COLO668 (cell line): ENCODE measurements around the gene TMEM107.

Source experiments
- DNase-seq: peaks from one replicate; lab custom pipeline; 2025; ENCODE audit not compliant: unreplicated experiment; lab: John Stamatoyannopoulos, UW

TMEM107 gene

GRCh38 chr17:8138672-8139371 lies 37.4 kb downstream of the TMEM107 start:
- peak; percentile 90 for DNase-seq

DNA sequence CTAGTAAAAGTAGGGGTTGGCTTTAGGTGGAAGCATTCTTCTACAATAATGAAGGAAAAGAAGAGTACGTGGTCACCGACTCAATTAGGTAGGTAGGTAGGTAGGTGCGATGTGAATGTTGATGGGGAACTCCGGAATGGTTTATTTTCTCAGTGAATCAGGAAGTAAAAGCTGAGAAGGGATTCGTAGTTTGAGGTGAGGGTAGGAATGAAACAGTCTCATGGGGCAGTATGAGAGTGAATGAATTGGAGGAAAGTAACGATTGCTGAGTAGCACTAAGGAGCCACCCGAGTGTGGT lies 37.9 kb downstream of the TMEM107 start:
- DNase-seq: no peak

- DNase-seq: no peak
Measured at GRCh38 chr17:8137645-8138373, 38.4 kb downstream of the TMEM107 start.

DNA sequence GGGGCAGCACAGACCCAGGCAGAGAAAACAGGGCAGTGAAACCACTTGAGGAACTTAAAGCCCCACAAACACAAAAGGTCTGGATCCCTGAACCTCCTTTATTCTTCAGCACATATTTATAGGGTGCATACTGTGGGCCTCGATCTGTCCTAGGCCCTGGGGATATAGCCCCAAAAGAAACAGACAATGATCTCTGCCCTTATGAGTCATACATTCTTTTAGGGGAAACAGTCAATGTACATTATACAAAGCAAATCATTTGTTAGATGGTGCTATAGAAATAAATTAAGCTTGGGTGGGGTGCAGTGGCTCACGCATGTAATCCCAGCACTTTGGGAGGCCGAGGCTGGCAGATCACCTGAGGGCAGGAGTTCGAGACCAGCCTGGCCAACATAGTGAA lies 42.2 kb downstream of the TMEM107 start:
- DNase-seq: no peak

DNA sequence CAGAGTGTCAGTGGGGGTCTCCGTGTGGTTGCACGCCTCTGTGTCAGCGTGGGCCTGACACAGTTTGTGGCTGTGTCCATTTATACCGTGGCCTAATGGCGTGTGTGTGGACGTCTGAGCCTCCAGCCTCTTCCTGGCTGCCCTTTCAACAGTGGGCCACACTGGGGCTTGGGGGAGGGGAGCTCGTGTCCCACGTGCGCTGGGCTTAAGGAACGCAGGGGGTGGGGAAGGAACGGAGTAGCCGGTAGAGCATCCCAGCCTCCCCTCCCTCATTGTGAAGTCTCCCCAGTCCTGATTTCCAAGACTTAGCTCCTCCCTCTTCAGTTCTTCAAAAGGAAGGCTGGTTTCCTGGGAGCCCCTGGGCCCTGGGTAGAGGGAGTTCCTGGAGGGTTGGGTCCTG lies 42.8 kb downstream of the TMEM107 start:
- DNase-seq: no peak

DNA sequence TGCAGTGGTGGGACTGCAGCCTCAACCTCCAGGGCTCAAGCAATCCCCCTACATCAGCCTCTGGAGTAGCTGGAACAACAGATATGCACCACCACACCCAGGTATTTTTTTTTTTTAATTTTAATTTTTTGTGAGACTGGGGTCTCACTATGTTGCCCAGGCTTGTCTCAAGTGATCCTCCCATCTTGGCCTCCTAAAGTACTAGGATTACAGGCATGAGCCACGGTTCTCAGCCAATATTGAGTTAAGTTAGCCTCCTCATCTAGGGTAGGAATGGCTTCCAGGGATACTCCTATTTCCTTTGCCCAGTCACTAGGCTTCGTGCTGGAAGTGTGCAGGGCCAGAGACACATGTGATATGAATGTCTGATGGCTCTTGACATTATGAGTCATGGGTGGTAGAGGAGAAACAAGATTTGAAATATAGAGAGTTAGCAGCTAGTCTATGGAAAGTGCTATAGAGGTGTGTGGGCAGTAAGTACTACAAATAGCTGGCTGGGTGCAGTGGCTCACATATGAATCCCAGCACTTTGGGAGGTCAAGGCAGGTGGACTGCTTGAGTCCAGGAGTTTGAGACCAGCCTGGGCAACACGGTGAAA lies 44.2 kb downstream of the TMEM107 start:
- DNase-seq: no peak

DNA sequence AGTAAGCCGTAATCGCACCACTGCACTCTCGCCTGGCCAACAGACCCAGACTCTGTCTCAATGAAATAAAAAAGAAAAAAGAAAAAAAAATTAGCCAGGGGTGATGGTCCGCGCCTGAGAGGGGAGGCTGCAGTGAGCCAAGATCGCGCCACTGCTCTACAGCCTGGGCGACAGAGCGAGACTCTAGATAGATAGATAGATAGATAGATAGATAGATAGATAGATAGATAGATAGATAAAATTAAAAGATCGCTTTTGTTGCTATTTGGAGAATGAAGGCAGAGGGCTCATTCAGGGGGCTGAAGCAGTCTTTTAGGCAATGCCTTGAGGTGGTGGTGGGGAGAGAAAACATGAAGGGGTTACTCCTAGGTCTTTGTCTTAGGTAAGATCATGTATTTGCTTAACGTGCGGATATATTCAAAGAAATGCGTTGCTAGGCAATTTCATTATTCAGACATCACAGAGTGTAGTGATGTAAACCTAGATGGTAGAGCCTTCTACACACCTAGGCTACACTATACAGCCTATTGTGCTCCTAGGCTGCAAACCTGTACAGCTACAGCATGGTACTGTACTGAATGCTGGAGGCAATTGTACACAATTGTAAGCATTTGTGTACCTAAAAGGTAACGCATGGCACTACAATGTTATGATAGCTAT lies 47.9 kb downstream of the TMEM107 start:
- DNase-seq: no peak

- DNase-seq: peak; percentile 39
Measured at GRCh38 chr17:8126491-8127066, 49.6 kb downstream of the TMEM107 start.

DNA sequence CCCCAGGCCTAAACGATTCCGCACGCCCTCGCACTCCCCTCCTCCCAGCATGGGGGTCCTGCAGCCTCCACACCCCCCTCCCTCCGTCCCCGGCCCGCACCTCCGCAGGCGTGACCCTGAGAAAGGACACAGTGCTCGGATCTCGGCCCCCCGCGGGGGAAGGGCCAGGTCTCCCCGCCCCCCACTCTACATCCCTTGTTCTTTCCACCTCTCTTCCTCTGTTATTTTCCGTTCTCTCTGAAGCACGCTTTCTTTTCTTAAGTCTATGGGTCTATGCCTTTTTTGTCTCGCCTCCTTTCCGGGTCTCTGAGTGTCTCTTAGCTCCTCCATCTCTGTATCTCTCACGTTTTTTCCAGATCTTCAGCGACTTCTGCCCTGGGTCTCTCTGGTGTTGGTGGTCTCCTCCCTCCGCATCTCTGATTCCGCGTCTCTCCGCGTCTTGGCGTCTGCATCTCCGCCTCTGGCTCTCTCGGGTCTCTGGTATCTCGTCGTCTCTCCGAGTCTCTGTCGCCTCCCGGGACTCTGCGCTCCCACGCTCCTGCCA lies 50.2 kb downstream of the TMEM107 start:
- DNase-seq: peak; percentile 9

DNA sequence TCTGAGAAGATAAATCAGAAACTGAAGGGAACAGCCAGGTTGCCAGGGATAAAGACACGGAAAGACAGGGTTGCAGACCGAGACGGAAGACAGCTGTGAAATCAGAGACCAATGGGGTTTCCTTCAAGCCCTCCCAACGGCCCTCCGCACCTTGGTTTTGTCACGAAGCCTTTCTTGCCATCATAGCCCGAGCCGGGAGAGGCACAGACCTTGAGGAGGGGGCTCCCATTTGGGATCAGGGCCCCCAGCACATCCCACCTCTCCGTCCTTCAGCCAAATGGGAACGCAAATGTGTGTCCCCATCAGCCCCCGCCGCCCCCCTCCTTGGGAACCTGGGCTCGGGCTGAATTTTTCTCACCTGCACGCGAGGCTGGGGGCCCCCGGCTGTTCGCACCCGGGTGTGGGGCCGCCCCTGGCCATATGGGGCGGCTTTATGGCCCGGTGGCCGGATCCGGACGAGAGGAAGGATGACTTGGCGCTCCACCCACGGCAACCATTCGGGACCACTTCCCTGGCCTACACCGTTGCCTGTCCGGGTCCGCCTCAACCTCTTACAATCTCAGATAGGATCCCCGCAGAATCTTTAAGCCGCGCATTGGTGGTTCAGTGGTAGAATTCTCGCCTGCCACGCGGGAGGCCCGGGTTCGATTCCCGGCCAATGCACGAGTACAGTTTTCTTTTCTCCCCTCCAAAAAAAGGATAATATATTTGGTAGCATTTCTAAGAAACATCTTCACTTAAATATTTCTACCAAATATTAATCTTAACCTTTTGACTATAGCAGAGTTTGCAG lies 50.8 kb downstream of the TMEM107 start:
- DNase-seq: peak; percentile 58

DNA sequence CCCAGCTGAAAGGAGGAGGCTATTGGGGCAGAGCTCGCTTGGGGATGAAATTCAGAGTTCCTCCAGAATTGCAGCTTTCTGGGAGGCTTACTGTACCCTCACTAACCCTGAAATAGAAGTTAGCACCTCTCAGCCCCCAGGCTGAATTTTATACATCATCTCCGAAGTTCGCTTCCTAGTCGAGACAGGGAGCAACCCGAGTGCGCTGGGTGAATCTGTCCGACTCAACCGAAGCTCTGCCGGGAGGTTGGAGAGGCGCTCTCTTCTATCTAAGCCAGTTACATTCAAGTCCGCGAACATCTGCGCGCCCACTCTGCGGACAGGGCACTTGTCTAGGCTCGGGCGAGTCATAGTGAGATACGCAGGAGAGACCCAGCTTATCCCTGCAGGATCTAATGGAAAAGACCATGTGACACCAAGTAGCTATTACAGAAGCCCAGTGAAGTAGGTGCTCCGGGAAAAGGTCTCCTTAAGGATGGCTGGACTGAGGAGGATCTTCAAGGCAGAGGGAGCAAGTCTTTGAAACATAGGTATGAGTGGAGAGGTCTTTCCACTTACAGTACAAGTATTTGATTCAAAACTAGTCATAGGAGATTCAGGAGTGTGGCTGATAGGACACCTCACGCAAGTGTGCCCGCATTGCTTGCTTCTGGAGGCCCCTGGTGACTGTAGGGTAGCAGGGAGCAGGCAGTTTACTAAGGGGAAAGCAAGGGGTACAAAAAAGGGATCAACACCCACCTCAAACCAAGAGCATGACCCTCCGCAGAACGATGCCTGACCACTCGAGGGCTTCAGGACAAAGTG lies 51.6 kb downstream of the TMEM107 start:
- DNase-seq: peak; percentile 4

GRCh38 chr17:8123695-8124349 lies 52.4 kb downstream of the TMEM107 start, which contains the start of gene HES7:
Gene HES7 (minus strand): TSS chr17:8124106. CDS start chr17:8124084, 22 bp downstream.
- DNase-seq: peak; percentile 4

GRCh38 chr17:8122924-8123694 lies 53.1 kb downstream of the TMEM107 start:
- DNase-seq: peak; percentile 12
